ENCODE measurements around the gene CYYR1.
"Not testable (repeated sequence)": the region's sequence is repeated elsewhere in the genome, so short reads cannot be mapped to it uniquely, and the experiment has no call there.

The CYYR1 gene

GRCh38 chr21:26487981-26488480 is 85.1 kb downstream of the CYYR1 start:
- FAIRE-seq, result no peak

GRCh38 chr21:26473471-26473870 is 99.6 kb downstream of the CYYR1 start:
- FAIRE-seq, result no peak

GRCh38 chr21:26471099-26471471 is 102.0 kb downstream of the CYYR1 start:
- no peak for FAIRE-seq

GRCh38 chr21:26470351-26471098 is 102.6 kb downstream of the CYYR1 start:
- no peak for FAIRE-seq

GRCh38 chr21:26469789-26470188 is 103.3 kb downstream of the CYYR1 start:
- FAIRE-seq, result no peak

GRCh38 chr21:26465916-26466315 is 107.2 kb downstream of the CYYR1 start:
- no peak for FAIRE-seq

- FAIRE-seq, result no peak
Observed at GRCh38 chr21:26461500-26461899, 111.6 kb downstream of the CYYR1 start.

- no peak for FAIRE-seq
Observed at GRCh38 chr21:26460621-26461020, 112.5 kb downstream of the CYYR1 start.

GRCh38 chr21:26458854-26459253 is 114.2 kb downstream of the CYYR1 start:
- FAIRE-seq, result not testable (repeated sequence)

- no peak for FAIRE-seq
Observed at GRCh38 chr21:26457817-26458216, 115.3 kb downstream of the CYYR1 start.

GRCh38 chr21:26453267-26453666 is 119.8 kb downstream of the CYYR1 start:
- no peak for FAIRE-seq

GRCh38 chr21:26451081-26451740 is 121.9 kb downstream of the CYYR1 start:
- no peak for FAIRE-seq

- FAIRE-seq, result no peak
Observed at GRCh38 chr21:26449161-26449560, 123.9 kb downstream of the CYYR1 start.

- FAIRE-seq, result no peak
Observed at GRCh38 chr21:26448751-26449150, 124.3 kb downstream of the CYYR1 start.

GRCh38 chr21:26447932-26448475 is 125.1 kb downstream of the CYYR1 start:
- FAIRE-seq, result no peak

- FAIRE-seq, result no peak
Observed at GRCh38 chr21:26445440-26445839, 127.6 kb downstream of the CYYR1 start.

- no peak for FAIRE-seq
Observed at GRCh38 chr21:26444646-26445045, 128.4 kb downstream of the CYYR1 start.

- FAIRE-seq, result no peak
Observed at GRCh38 chr21:26443867-26444266, 129.2 kb downstream of the CYYR1 start.

GRCh38 chr21:26443291-26443690 is 129.8 kb downstream of the CYYR1 start:
- no peak for FAIRE-seq

GRCh38 chr21:26441149-26441548 is 131.9 kb downstream of the CYYR1 start:
- no peak for FAIRE-seq

GRCh38 chr21:26438976-26439375 is 134.1 kb downstream of the CYYR1 start:
- FAIRE-seq, result no peak

GRCh38 chr21:26437326-26438009 is 135.6 kb downstream of the CYYR1 start:
- FAIRE-seq, result no peak

- no peak for FAIRE-seq
Observed at GRCh38 chr21:26433386-26433785, 139.7 kb downstream of the CYYR1 start.

Measured in colon (tissue), 2 donors.